Cardiac muscle cell (in vitro differentiated cells and primary cell): ENCODE results near the gene EIF2S2. TPM values are rescaled to one million over a fixed set of nuclear protein-coding genes. Genes with fewer than 3 reads are reported as not detected.

Experiments
- DNase-seq, 2 donors: peaks; one replicate each; pipeline versions ENCODE4 v3.0.0 to v3.0.0-alpha.2; 2010 to 2017; ENCODE audit warnings: low read depth in 1 of 2, low spot score in 1 of 2
- H3K27ac ChIP-seq: fragments of 200-600 bp; sonication (generic); 2 replicates; pipeline ENCODE4 v1.5.1; 2016
- H3K27me3 ChIP-seq: fragments of 200-600 bp; sonication (generic); 2 replicates; pipeline ENCODE4 v1.6.0; 2016; ENCODE audit warnings: control low read depth
- H3K36me3 ChIP-seq: fragments of 200-600 bp; sonication (generic); 2 replicates; pipeline ENCODE4 v1.5.1; 2016; ENCODE audit warnings: control low read depth
- H3K4me1 ChIP-seq: fragments of 200-600 bp; sonication (generic); 2 replicates; pipeline ENCODE4 v1.8.1; 2017; ENCODE audit warnings: low read depth, mild to moderate bottlenecking, mixed run types
- H3K4me3 ChIP-seq: fragments of 200-600 bp; sonication (generic); 2 replicates; pipeline ENCODE4 v1.5.1; 2016; ENCODE audit warnings: mild to moderate bottlenecking
- H3K9me3 ChIP-seq: fragments of 200-600 bp; sonication (generic); 2 replicates; pipeline ENCODE4 v1.5.1; 2017; ENCODE audit warnings: low read depth, mild to moderate bottlenecking, control low read depth
- polyA plus RNA-seq: library from polyadenylated mRNA; unstranded; fragments of >200 nt; fragmentation: Nextera tagmentation; extraction: Ambion mirVana; gene quantifications from 2 replicates; pipeline ENCODE4 v1.2.1, GENCODE V29; 2016
- total RNA-seq: library from RNA; depleted of rRNA; stranded (reverse); fragments of >200 nt; gene quantifications from 2 replicates; pipeline ENCODE4 v1.2.3, GENCODE V29; 2016
- TF ChIP-seq, protein P1 (sequence below): IDR thresholded peaks from 2 replicates; pipeline ENCODE4 v1.5.1; 2012; ENCODE audit warnings: low read depth, mild to moderate bottlenecking, low read length

Gene EIF2S2
- total and polyA plus RNA-seq, 2 experiments from 2014 or later = 42.6 to 43.4 TPM

DNA sequence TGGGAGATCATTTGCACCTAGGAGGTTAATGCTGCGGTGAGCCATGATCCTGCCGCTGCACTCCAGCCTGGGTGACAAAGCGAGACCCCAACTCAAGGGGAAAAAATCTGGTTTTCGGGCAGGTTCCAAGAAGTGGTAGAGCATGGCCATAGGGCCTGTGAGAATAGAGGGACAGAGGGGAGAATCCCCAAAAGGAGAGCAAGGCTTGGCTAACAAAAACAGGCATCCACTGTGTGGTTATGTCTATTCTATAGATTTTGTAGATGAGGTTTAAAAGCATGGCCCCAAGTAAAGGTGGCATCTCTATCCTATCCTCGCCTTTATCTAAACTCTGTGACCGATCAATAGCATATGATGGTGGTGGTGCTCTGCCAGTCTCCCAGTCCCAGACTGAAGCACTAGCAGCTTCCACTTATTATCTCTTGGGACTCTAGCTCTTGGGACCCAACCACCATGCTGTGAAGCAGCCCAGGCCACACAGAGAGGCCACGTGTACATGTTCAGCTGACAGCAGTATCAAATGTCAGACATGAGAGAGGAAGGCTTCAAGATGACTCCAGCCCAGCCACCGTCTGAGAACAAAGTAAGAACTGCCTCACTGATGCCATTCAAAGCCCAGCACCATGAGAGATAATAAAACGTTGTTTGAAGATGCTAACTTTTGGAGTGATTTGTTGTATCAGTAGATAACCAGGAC, 27.7 kb downstream of the EIF2S2 start:
- TF ChIP-seq, protein P1, sequence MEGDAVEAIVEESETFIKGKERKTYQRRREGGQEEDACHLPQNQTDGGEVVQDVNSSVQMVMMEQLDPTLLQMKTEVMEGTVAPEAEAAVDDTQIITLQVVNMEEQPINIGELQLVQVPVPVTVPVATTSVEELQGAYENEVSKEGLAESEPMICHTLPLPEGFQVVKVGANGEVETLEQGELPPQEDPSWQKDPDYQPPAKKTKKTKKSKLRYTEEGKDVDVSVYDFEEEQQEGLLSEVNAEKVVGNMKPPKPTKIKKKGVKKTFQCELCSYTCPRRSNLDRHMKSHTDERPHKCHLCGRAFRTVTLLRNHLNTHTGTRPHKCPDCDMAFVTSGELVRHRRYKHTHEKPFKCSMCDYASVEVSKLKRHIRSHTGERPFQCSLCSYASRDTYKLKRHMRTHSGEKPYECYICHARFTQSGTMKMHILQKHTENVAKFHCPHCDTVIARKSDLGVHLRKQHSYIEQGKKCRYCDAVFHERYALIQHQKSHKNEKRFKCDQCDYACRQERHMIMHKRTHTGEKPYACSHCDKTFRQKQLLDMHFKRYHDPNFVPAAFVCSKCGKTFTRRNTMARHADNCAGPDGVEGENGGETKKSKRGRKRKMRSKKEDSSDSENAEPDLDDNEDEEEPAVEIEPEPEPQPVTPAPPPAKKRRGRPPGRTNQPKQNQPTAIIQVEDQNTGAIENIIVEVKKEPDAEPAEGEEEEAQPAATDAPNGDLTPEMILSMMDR = no peak

DNA sequence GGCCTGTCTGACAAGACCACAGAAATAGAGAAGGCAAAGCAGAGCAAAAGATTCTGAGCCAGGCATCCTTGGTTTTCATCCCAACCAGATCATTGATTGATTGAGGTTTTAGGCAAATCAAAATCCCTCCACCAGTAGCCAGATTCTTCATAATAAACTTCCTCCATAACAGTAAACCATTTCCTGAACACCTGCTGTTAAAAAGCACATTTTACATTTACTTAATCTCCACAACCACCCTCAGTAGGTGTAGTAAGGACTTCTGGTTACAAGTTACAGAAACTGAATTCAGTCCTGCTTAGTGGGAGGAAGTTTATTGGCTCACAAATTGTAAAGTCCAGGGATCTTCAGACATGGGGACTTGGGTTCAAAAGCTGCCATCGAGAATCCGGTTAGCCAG, 28.3 kb downstream of the EIF2S2 start:
- H3K4me3 ChIP-seq = no peak overlapping the region
- H3K9me3 ChIP-seq = no peaks in the 10 kb centered on the region
- H3K27ac ChIP-seq = no peak overlapping the region
- no peak for DNase-seq
- TF ChIP-seq, protein P1 = no peak
- peaks cover 4% of the 10 kb centered on the region for H3K4me1 ChIP-seq
- no peaks in the 10 kb centered on the region for H3K27me3 ChIP-seq
- H3K36me3 ChIP-seq = peaks cover 9% of the 10 kb centered on the region

More for the DNA sequence above, 27.7 kb downstream of the EIF2S2 start:
- H3K4me1 ChIP-seq = peaks cover 4% of the 10 kb centered on the region
- peak overlapping the region; percentile 60 for H3K27ac ChIP-seq
- H3K27me3 ChIP-seq = no peaks in the 10 kb centered on the region
- H3K4me3 ChIP-seq = no peak overlapping the region
- no peak for DNase-seq
- H3K9me3 ChIP-seq = no peaks in the 10 kb centered on the region
- peaks cover 15% of the 10 kb centered on the region for H3K36me3 ChIP-seq

DNA sequence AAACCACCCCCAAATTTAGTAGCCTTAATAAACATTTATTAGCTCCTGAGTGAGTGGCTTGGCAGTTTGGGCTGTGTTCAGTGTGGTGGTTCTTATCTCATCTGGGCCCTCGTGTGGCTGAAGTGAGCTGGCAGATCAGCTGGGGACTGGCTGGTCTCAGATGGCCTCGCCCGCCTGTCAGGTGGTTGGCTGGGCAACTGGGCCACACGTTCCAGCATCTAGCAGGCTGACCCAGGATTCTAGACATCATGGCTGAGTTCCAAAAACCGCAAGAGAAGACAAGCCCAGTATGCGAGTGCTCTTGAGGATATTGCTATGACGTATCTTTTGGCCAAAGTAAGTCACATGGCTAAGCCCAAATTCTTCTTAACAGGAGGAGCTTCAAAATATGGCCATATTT, 28.9 kb downstream of the EIF2S2 start:
- no peaks in the 10 kb centered on the region for H3K27me3 ChIP-seq
- peak; percentile 29 to 98 for DNase-seq
- H3K36me3 ChIP-seq = peaks cover 4% of the 10 kb centered on the region
- H3K4me1 ChIP-seq = peaks cover 4% of the 10 kb centered on the region
- no peak overlapping the region for H3K4me3 ChIP-seq
- TF ChIP-seq, protein P1 = peak; percentile 7
- H3K9me3 ChIP-seq = no peaks in the 10 kb centered on the region
- H3K27ac ChIP-seq = peak overlapping the region; percentile 47

DNA sequence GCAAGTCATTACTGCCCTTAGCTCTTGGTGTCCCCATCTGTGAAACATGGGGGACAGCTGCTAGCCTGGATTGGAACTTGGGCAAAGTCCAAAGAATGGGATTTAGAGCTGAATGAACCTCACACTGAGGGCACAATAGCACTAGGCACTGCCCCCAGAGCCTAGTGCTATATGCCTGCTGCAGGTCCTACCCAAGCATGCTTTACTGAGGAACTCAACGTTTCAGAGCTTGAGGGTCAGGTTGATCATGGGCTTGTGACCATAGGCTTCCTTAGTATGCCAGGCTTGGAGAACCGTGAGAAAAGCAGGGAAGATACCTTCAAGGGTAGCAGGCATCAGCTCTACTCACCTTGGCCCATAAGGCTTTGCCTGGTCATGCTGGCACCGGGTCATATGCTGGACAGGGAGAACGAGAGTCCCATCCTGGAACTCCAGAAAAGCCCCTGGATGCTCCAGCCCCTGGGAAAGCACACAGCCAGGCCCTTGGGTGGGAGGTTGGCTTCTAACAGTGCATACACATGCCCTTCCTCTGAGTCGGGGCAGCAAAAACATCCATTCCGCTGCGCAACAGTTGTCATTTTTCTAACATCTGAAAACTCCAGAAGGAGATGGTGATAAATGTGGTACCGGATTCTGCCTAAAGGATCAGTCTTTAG, 29.7 kb downstream of the EIF2S2 start:
- H3K4me1 ChIP-seq = peaks cover 4% of the 10 kb centered on the region
- no peak overlapping the region for H3K4me3 ChIP-seq
- H3K27ac ChIP-seq = no peak overlapping the region
- DNase-seq = no peak
- H3K9me3 ChIP-seq = no peaks in the 10 kb centered on the region
- TF ChIP-seq, protein P1 = no peak
- peaks cover 4% of the 10 kb centered on the region for H3K36me3 ChIP-seq
- no peaks in the 10 kb centered on the region for H3K27me3 ChIP-seq

DNA sequence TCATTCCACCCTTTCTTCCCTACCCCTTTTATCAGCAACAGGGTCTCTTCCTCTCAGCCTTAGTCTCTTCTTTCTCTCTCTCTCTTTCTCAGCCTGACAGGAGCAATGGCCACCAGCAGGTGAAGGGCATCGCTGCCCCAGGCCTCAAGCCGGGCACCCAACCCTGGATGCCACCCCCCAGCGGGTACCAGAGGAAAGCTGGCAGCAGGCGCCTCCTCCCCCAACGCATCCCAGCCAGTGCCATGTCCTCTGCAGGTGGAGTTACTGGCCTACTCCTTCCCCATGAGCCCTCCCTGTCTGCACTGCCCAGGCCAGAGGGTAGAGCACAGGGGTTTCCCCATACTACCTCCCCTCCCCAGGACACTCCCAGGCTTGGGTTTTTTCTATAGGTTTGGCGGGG, 32.2 kb downstream of the EIF2S2 start:
- peaks cover 7% of the 10 kb centered on the region for H3K36me3 ChIP-seq
- DNase-seq = no peak
- H3K4me3 ChIP-seq = no peak overlapping the region
- H3K4me1 ChIP-seq = peaks cover 4% of the 10 kb centered on the region
- no peak overlapping the region for H3K27ac ChIP-seq
- H3K9me3 ChIP-seq = no peaks in the 10 kb centered on the region
- TF ChIP-seq, protein P1 = no peak
- no peaks in the 10 kb centered on the region for H3K27me3 ChIP-seq
